ENCODE results near the gene WDR38.

The WDR38 gene

DNA sequence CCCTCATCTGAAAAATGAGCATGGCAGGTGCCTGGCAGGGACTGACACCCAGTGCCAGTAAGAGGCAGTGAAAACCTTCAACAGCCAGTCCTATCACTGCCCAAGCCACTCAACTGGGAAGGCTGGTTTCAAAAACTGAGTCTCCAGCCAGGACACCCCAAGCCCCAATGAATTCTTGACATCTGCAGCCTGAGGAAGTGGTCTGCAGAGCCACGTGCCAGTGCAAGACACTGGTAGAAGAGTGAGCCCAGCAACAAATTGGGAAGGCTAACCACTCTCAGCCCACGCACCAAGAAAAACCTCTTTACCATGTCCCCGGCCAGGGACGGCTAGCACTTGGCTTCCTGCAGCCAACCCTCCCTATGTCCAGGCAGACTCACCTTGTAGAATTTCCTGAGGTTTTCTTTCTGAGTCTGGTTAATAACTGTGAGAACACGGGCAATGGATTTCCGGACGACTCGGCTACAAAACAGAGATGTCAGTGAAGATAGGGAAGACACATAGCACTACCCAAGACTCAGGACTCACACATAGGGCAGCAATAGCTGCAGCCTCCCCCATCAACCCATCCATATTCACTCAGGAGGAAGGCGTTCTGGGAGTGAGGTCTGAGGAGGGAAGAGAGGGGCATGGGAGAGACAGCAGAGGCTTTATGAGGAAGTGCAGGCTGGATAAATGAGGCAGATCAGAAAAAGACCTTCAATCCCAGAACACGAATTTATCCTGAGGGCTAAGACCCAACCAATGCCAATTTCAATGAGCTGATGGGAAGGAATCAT, 6.7 kb downstream of the WDR38 start:
- DNase-seq: no peak
- Histone ChIP-seq H3K14ac (ENCODE audit: low read length in 2 of 2) (no peak overlapping the region), H2BK12ac (ENCODE audit: low read length in 2 of 2) (no peak overlapping the region), H3K27ac (ENCODE audit: low read length, poor library complexity, severe bottlenecking) (no peak overlapping the region), H2BK5ac (ENCODE audit: low read depth, low read length, poor library complexity, severe bottlenecking) (no peak overlapping the region), H2BK120ac (ENCODE audit: low read depth, low read length) (no peak overlapping the region), H3K4me1 (ENCODE audit: control insufficient read depth, insufficient read depth, low read depth, low read length) (peaks cover 24% of the 10 kb centered on the region), H3K79me1 (replicated peaks; ENCODE audit: low read length, poor library complexity, severe bottlenecking) (peaks cover 7% of the 10 kb centered on the region), H4K91ac (ENCODE audit: low read length) (no peak overlapping the region), H2AFZ (ENCODE audit: low read depth, low read length) (no peak overlapping the region), H3K27me3 (ENCODE audit: control insufficient read depth in 1 of 2, insufficient read depth in 1 of 2, low read length in 2 of 2) (no peaks in the 10 kb centered on the region), H3K4me3 (ENCODE audit: insufficient read depth in 1 of 2, low read depth in 1 of 2, low read length in 2 of 2) (peak overlapping the region in 1 of 2 experiments; percentile 99), H2AK5ac (ENCODE audit: low read length, severe bottlenecking) (no peak overlapping the region), H3K36me3 (ENCODE audit: control insufficient read depth in 1 of 2, insufficient read depth in 2 of 2, low read depth in 1 of 2, low read length in 2 of 2) (peaks cover 48 to 58% of the 10 kb centered on the region in 2 experiments), H2BK15ac (ENCODE audit: low read depth, poor library complexity, severe bottlenecking) (no peak overlapping the region), H3K9me3 (ENCODE audit: control insufficient read depth, low read length) (no peaks in the 10 kb centered on the region), H3K23ac (ENCODE audit: low read length in 2 of 2) (no peak overlapping the region), H3K9ac (ENCODE audit: low read length) (peak overlapping the region; percentile 94), H4K8ac (ENCODE audit: low read length) (no peak overlapping the region), H3K18ac (ENCODE audit: low read depth in 1 of 2, low read length in 2 of 2) (no peak overlapping the region), H3K4ac (ENCODE audit: low read depth in 1 of 2, low read length in 2 of 2) (no peak overlapping the region), H3K4me2 (ENCODE audit: low read length, poor library complexity, severe bottlenecking) (peak overlapping the region; percentile 63)
- WGBS: 79% methylated on average over 5 of the region's 10 CpGs

DNA sequence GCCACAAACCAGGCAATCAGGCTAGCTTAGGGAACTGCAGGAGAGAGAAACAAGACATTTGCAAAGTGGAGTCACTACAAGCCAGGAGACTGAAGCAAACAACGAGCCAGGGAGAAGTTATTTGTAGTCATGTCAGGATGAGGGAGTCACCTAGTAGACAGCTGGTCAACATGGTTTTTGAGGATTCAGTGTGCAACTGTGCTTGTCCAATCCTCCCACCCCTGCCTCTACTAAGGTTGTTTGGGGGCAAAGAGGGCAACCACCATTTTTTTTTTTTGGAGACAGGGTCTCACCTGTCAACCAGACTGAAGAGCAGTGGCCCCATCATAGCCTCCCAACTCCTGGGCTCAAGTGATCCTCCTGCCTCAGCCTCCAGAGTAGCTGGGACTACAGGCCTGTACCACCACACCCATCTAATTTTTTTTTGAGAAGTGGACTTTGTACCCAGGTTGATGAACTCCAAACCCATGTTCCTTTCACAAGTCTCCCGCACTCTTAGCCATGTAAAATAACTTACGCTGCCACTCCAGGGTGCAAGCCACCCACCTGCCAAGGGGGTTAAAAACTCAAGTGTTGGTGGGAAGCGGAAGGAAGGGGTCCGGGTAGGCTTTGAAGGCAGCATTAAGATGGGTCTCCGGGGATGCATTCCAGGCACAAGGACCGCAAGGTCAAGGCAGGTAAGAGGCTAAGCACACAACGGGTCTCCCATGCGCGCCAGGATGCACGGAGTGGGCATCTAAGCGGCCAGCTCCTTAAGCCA, 7.5 kb downstream of the WDR38 start:
- no peak overlapping the region for H2BK5ac ChIP-seq (ENCODE audit: low read depth, low read length, poor library complexity, severe bottlenecking)
- H3K9me3 ChIP-seq (ENCODE audit: control insufficient read depth, low read length): no peaks in the 10 kb centered on the region
- H3K4me1 ChIP-seq (ENCODE audit: control insufficient read depth, insufficient read depth, low read depth, low read length): peaks cover 24% of the 10 kb centered on the region
- H3K18ac ChIP-seq (ENCODE audit: low read depth in 1 of 2, low read length in 2 of 2): peak overlapping the region in 1 of 2 experiments; percentile 37
- H3K79me1 ChIP-seq (replicated peaks; ENCODE audit: low read length, poor library complexity, severe bottlenecking): peaks cover 7% of the 10 kb centered on the region
- peak overlapping the region; percentile 94 for H3K9ac ChIP-seq (ENCODE audit: low read length)
- H3K14ac ChIP-seq (ENCODE audit: low read length in 2 of 2): peak overlapping the region in 1 of 2 experiments; percentile 30
- no peak for DNase-seq
- H4K8ac ChIP-seq (ENCODE audit: low read length): no peak overlapping the region
- H2BK15ac ChIP-seq (ENCODE audit: low read depth, poor library complexity, severe bottlenecking): no peak overlapping the region
- H3K4ac ChIP-seq (ENCODE audit: low read depth in 1 of 2, low read length in 2 of 2): peak overlapping the region in 1 of 2 experiments; percentile 40
- 8% methylated on average over 11 of the region's 12 CpGs for WGBS
- H3K4me3 ChIP-seq (ENCODE audit: insufficient read depth in 1 of 2, low read depth in 1 of 2, low read length in 2 of 2): peak overlapping the region; percentile 89 to 99
- H2AK5ac ChIP-seq (ENCODE audit: low read length, severe bottlenecking): no peak overlapping the region
- no peak overlapping the region for H3K27ac ChIP-seq (ENCODE audit: low read length, poor library complexity, severe bottlenecking)
- no peak overlapping the region for H4K91ac ChIP-seq (ENCODE audit: low read length)
- peak overlapping the region; percentile 63 for H3K4me2 ChIP-seq (ENCODE audit: low read length, poor library complexity, severe bottlenecking)
- H3K23ac ChIP-seq (ENCODE audit: low read length in 2 of 2): no peak overlapping the region
- peaks cover 48 to 53% of the 10 kb centered on the region in 2 experiments for H3K36me3 ChIP-seq (ENCODE audit: control insufficient read depth in 1 of 2, insufficient read depth in 2 of 2, low read depth in 1 of 2, low read length in 2 of 2)
- H3K27me3 ChIP-seq (ENCODE audit: control insufficient read depth in 1 of 2, insufficient read depth in 1 of 2, low read length in 2 of 2): no peaks in the 10 kb centered on the region
- H2AFZ ChIP-seq (ENCODE audit: low read depth, low read length): no peak overlapping the region
- H2BK12ac ChIP-seq (ENCODE audit: low read length in 2 of 2): no peak overlapping the region
- H2BK120ac ChIP-seq (ENCODE audit: low read depth, low read length): no peak overlapping the region

DNA sequence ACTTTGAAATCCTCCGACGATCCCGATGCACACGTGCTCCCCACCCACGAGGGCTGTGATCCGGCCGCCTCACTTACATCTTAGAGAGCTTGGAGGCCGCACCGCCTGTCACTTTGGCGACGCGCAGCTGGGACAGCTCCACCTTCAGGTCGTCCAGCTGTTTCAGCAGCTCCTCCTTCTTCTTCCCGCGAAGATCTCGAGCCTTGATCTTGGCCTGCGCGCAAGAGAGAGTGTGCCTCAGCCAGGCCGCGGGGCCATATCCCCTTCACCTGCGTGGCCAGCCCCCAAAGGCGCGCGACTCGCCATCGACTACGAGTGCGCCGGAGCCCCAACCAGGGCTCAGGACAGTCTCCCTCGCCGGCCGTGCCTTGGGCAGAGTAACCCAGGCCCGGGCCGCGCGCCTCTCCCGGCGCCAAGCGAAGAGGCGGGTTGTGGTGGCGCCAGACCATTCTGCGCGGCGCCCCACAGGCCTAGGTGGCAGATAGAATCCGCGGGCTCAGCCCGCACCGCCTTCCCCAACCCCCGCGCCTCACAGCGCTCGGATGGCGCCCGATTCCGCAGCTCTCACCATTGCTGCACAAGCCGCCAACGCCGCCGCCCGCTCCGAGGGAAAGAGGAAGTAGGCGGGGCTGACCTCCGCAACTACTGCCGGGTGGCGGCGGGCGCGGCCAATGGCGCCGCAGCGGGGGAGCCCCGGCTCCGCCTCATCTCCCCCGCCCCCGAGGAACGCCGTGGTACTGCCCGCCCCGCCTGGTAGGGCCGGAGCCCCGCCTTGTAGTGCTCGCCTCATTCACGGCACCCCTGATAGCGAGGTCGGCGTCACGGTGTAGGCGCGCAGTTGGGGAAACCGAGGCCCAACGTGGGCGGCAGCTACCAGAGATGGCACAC, 8.3 kb downstream of the WDR38 start, which contains the start of the genes ARPC5L and RPL35:
Gene ARPC5L (plus strand): TSS at position 789 of the 888 bp plus-strand sequence. CDS start 7,161 bp downstream, outside the sequence.
Gene RPL35 (minus strand): TSS at position 616 of the 888 bp plus-strand sequence. CDS start 45 bp downstream, at position 571.
- H2AFZ ChIP-seq (ENCODE audit: low read depth, low read length): peak within 1 kb of the TSS; percentile 89
- peak within 1 kb of the TSS; percentile 32 for H2BK15ac ChIP-seq (ENCODE audit: low read depth, poor library complexity, severe bottlenecking)
- H3K18ac ChIP-seq (ENCODE audit: low read depth in 1 of 2, low read length in 2 of 2): peak within 1 kb of the TSS; percentile 69 to 97
- peak within 1 kb of the TSS; percentile 92 for H3K4me2 ChIP-seq (ENCODE audit: low read length, poor library complexity, severe bottlenecking)
- H3K4me1 ChIP-seq (ENCODE audit: control insufficient read depth, insufficient read depth, low read depth, low read length): peaks cover 24% of the 10 kb centered on the region
- peak within 1 kb of the TSS; percentile 89 to 99 for H3K4me3 ChIP-seq (ENCODE audit: insufficient read depth in 1 of 2, low read depth in 1 of 2, low read length in 2 of 2)
- DNase-seq: peak; percentile 94
- H2BK5ac ChIP-seq (ENCODE audit: low read depth, low read length, poor library complexity, severe bottlenecking): peak within 1 kb of the TSS; percentile 100
- H3K14ac ChIP-seq (ENCODE audit: low read length in 2 of 2): peak within 1 kb of the TSS; percentile 48 to 90
- H2BK12ac ChIP-seq (ENCODE audit: low read length in 2 of 2): peak within 1 kb of the TSS in 1 of 2 experiments; percentile 81
- peak within 1 kb of the TSS; percentile 57 for H2AK5ac ChIP-seq (ENCODE audit: low read length, severe bottlenecking)
- peak within 1 kb of the TSS; percentile 93 for H2BK120ac ChIP-seq (ENCODE audit: low read depth, low read length)
- no peaks in the 10 kb centered on the region for H3K27me3 ChIP-seq (ENCODE audit: control insufficient read depth in 1 of 2, insufficient read depth in 1 of 2, low read length in 2 of 2)
- H3K79me1 ChIP-seq (replicated peaks; ENCODE audit: low read length, poor library complexity, severe bottlenecking): peaks cover 8% of the 10 kb centered on the region
- peak within 1 kb of the TSS; percentile 61 for H3K27ac ChIP-seq (ENCODE audit: low read length, poor library complexity, severe bottlenecking)
- H3K9ac ChIP-seq (ENCODE audit: low read length): peak within 1 kb of the TSS; percentile 94
- H4K91ac ChIP-seq (ENCODE audit: low read length): peak within 1 kb of the TSS; percentile 90
- H3K9me3 ChIP-seq (ENCODE audit: control insufficient read depth, low read length): no peaks in the 10 kb centered on the region
- peaks cover 45 to 46% of the 10 kb centered on the region in 2 experiments for H3K36me3 ChIP-seq (ENCODE audit: control insufficient read depth in 1 of 2, insufficient read depth in 2 of 2, low read depth in 1 of 2, low read length in 2 of 2)
- under 1% methylated on average over 88 of the region's 92 CpGs for WGBS
- H3K4ac ChIP-seq (ENCODE audit: low read depth in 1 of 2, low read length in 2 of 2): peak within 1 kb of the TSS; percentile 75 to 97
- H4K8ac ChIP-seq (ENCODE audit: low read length): peak within 1 kb of the TSS; percentile 78
- peak within 1 kb of the TSS in 1 of 2 experiments; percentile 75 for H3K23ac ChIP-seq (ENCODE audit: low read length in 2 of 2)

All from mesenchymal stem cell (in vitro differentiated cells and primary cell).